Activated CD8-positive, alpha-beta memory T cell treated with anti-CD3 and anti-CD28 coated beads, Interleukin-2, amount 50 U/mL, for 1 hour (primary cell): ENCODE data around the gene ACSL3.
"Not testable (repeated sequence)": the region's sequence is repeated elsewhere in the genome, so short reads cannot be mapped to it uniquely, and the experiment has no call there.

ENCODE experiments used
- DNase-seq: peaks from one replicate; pipeline ENCODE4 v3.0.0-alpha.2; 2020; ENCODE audit errors: extremely low read depth

Gene ACSL3

DNA sequence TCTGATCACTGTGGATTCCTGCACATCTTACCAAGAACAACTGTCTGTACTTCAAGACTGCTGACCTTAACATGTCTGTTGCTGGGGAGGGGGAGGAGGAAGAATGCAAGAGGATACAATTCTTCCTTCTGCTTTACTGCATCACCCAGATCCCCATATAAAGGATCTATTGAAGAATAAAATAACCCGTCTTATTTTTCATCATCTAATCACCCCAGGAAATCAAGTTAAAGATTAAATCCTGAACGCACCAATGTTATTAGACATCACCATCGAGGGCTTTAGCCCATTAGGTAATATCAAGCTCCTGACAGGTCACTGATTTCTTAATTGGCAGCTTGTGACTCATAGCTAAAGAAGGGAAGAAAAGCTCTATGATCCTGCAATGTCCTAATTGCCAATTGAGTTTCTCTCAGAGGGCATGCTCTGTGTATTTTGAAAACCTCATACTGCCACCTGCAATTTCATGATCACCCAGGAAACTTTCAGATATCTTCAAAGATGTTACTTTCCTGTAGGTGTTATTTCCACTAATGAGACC lies 115.8 kb downstream of the ACSL3 start:
- DNase-seq = no peak

DNA sequence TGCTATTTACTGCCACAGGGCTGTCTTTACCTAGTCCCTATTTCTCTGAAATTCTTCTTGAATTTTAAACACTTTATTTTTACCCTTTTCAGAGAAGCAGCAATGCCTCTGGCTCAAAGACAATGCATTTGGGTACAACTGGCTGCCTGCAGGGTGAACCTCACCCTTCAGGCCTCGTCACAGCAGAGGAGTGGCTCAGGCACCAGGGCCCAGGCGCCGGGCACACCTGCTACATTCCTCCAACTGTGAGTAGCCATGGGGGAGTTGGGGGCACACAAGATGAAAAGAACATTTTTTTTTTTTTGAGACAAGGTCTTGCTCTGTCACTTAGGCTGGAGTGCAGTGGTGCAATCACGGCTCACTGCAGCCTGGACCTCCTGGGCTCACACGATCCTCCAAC lies 116.3 kb downstream of the ACSL3 start:
- DNase-seq = no peak

DNA sequence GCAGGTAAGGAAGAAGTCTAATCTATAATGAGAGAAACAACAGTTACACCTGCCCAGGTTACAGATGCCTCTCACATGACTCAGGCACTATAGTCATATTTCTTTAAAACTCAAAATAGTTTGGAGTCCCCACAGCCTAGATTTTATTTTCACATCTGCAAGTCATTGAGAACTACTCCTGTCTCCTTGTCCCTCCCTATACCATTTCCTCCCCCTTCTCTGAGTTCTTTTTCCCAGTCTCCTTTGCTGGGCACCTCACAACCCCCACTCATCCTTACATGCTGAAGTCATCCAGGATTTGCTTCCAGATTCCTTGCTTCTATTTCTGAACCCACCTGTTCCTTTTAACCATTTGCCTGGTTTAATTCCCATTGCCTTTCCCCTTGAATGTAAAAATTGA lies 118.0 kb downstream of the ACSL3 start:
- no peak for DNase-seq

DNA sequence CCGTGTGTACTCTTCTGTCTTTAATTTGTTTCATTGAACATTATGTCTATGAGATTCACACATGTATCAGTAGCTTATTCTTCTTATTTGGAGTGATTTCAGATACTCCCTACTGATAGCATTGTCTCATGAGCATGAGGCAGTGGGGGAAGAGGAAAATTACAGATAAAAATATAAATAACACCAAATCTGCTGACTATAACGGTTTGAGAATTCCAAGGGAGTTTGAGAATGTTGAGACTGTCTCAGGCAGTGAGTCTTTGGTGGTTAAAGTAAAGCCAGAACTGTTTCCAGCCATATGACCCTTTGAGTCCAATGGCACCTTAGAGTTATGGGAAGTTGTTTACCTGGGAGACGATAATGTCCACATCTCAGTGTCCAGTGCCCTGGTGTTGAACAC lies 118.6 kb downstream of the ACSL3 start:
- DNase-seq = no peak

DNA sequence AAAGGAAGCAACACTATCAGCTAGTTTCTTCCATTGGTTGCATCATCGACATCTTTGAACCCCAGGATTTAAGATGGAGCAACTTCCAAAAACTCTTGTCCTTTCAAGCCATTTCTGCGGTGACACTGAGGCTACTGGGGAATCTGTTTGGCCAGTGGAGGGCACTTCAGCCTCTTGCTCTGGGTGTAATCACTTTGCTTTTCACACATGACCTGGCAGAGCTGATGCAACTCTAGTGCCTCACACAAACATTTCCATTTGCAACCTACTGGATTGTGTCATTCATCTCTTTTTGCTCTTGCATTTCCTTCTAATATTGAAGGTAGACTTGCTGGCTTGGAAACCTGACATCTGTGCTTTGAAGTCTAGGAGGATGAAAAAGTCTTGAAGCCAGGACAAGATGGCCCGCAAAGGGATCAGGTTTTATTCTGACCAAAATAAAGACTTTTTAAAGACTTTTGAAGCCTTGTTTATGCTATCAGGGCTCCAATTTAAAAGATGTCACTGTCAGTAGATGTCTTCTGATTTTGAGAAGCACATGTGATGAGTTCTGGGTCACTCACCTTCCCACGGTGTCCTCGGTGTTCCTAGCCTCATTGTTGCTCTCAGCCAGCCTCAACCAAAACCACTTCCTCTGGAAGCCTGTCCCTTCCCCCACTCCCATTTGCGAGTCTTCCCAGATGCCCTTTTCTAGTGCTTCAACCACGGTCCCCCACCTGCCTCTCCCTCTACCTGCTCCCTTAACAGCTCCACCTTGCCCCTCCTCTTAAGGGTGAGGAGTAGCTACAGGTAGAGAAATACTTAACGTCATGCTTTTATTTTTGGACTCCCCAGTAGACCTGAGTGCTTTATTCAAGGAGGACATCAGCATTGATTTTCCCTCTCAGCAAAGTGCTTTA lies 121.4 kb downstream of the ACSL3 start:
- DNase-seq = no peak

DNA sequence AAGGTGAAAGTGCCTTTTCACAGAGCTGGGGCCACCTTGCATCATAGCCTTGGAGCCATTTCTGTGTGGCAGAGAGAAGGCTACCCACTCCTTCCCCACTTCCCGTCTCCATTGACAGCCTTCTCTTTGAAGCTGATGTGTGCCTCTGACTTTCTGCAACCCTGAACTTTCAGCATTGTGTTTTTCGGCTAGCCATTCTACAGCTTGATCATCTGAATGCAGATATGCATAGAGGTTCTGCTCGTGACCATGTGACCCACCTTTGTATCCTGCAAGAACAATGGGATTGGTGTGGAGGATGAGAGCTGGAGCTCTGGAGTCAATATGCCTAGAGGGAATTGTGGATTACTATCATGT lies 122.1 kb downstream of the ACSL3 start:
- no peak for DNase-seq

DNA sequence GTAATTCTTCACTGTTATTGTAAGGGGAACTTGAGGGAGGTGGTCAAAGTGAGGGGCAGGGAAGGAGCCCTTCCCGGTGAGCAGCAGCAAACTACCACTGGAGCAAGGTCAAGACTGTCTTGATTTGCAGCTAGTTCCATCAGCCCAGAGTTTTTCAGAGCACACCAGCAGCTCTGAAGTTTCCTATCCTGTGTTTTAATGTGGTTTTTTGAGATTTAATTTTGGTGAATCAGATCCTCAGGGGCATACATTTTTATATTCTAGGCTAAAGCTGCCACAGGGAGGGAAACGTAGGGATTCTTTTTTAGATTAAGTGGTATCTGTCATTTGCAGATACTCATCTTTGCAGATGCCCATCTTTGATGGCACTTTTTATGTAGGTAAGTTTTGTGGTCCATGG lies 124.1 kb downstream of the ACSL3 start:
- DNase-seq = no peak

DNA sequence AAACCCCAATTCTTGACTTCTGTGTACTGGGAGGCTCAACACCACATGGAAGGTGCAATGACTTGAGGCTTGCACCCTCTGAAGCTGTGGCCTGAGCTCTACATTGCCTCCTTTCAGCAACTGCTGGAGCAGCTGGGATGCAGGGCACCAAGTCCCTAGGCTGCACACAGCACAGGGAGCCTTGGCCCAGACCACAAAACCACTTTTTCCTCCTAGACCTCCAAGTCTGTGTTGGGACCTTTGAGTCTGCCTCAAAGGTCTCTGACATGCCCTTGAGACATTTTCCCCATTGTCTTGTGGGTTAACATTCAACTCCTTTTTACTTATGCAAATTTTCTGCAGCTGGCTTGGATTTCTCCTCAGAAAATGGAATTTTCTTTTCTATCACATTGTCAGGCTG lies 128.6 kb downstream of the ACSL3 start:
- no peak for DNase-seq

DNA sequence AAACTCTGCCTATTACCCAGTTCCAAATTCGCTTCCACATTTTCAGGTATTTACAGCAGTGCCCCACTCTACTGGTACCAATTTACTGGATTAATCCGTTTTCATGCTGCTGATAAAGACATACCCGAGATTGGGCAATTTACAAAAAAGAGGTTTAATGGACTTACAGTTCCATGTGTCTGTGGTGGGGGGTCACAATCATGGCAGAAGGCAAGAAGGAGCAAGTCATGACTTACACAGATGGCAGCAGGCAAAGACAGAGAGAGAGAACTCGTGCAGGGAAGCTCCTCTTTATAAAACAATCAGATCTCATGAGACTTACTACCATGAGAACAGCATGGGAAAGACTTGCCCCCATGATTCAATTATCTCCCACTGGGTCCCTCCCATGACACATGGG lies 129.4 kb downstream of the ACSL3 start:
- DNase-seq = not testable (repeated sequence)

DNA sequence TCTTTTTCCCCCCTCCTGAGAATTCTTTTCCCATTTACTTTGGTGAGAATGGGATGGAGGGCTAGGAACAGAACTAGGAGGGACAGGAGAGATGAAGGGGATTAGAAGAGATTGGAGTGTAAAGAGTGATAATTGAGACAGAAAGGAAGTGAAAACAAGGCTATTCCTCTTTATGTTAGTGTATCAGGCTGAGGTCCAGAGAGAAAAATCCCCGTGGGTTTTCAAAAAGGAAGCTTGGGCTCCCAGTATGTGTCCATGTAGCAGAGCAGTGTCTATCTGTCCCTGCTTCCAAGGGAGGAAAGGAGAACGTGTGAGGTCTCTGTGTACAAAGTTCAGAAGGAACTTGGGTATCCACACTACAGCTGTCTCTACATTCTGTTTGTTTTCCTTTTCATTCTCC lies 131.3 kb downstream of the ACSL3 start:
- DNase-seq = no peak
